Activated CD4-positive, alpha-beta T cell treated with anti-CD3 and anti-CD28 coated beads for 4 hours (primary cell): ENCODE measurements around the gene MKLN1.
"Not testable (repeated sequence)": the region's sequence is repeated elsewhere in the genome, so short reads cannot be mapped to it uniquely, and the experiment has no call there.

Experiments used
- DNase-seq, 2 donors: peaks; one replicate each; pipeline ENCODE4 v3.0.0-alpha.2; 2020

Gene MKLN1

GRCh38 chr7:131503639-131504038 lies 176.0 kb downstream of the MKLN1 start:
- no peak for DNase-seq

- DNase-seq: no peak
Observed at GRCh38 chr7:131504157-131504899, 176.7 kb downstream of the MKLN1 start.

GRCh38 chr7:131505037-131505620 lies 177.5 kb downstream of the MKLN1 start:
- DNase-seq: not testable (repeated sequence)

GRCh38 chr7:131505636-131506557 lies 178.2 kb downstream of the MKLN1 start:
- DNase-seq: no peak

- DNase-seq: no peak
Observed at GRCh38 chr7:131506597-131506996, 178.9 kb downstream of the MKLN1 start.

- DNase-seq: peak; percentile 70 to 81
Observed at GRCh38 chr7:131507592-131508331, 180.1 kb downstream of the MKLN1 start.

GRCh38 chr7:131508754-131509486 lies 181.2 kb downstream of the MKLN1 start:
- DNase-seq: no peak

- no peak for DNase-seq
Observed at GRCh38 chr7:131509781-131510180, 182.1 kb downstream of the MKLN1 start.

- DNase-seq: no peak
Observed at GRCh38 chr7:131511071-131511470, 183.4 kb downstream of the MKLN1 start.

- no peak for DNase-seq
Observed at GRCh38 chr7:131511774-131512535, 184.3 kb downstream of the MKLN1 start.

- DNase-seq: peak; percentile 76 to 82
Observed at GRCh38 chr7:131513245-131514061, 185.8 kb downstream of the MKLN1 start.

GRCh38 chr7:131515471-131515870 lies 187.8 kb downstream of the MKLN1 start:
- DNase-seq: not testable (repeated sequence)

GRCh38 chr7:131517218-131517923 lies 189.7 kb downstream of the MKLN1 start:
- DNase-seq: no peak

- DNase-seq: no peak
Observed at GRCh38 chr7:131518626-131519025, 190.9 kb downstream of the MKLN1 start.

GRCh38 chr7:131521651-131522163 lies 194.0 kb downstream of the MKLN1 start:
- DNase-seq: no peak

- no peak for DNase-seq
Observed at GRCh38 chr7:131522325-131522930, 194.8 kb downstream of the MKLN1 start.

- DNase-seq: no peak
Observed at GRCh38 chr7:131524115-131524514, 196.4 kb downstream of the MKLN1 start.

- no peak for DNase-seq
Observed at GRCh38 chr7:131524703-131525102, 197.0 kb downstream of the MKLN1 start.

- no peak for DNase-seq
Observed at GRCh38 chr7:131525820-131526219, 198.1 kb downstream of the MKLN1 start.
